CD1c-positive myeloid dendritic cell (primary cell): Measurements from ENCODE around the gene TPSB2.
"Not testable (repeated sequence)": the region's sequence is repeated elsewhere in the genome, so short reads cannot be mapped to it uniquely, and the experiment has no call there.

Source experiments
- DNase-seq: peaks from one replicate; pipeline ENCODE4 v3.0.0-alpha.2; 2016; ENCODE audit errors: extremely low spot score

TPSB2 gene

GRCh38 chr16:1240436-1240835 is 10.5 kb upstream of the TPSB2 start, which contains the start of gene TPSAB1:
TPSAB1 (plus strand) TSS chr16:1240705; CDS start chr16:1240939, 234 bp downstream.
- not testable (repeated sequence) for DNase-seq

GRCh38 chr16:1239575-1239974 is 9.6 kb upstream of the TPSB2 start:
- not testable (repeated sequence) for DNase-seq

GRCh38 chr16:1238909-1239308 is 8.9 kb upstream of the TPSB2 start:
- not testable (repeated sequence) for DNase-seq

- no peak for DNase-seq
Measured at GRCh38 chr16:1237990-1238389, 8.0 kb upstream of the TPSB2 start.

DNA sequence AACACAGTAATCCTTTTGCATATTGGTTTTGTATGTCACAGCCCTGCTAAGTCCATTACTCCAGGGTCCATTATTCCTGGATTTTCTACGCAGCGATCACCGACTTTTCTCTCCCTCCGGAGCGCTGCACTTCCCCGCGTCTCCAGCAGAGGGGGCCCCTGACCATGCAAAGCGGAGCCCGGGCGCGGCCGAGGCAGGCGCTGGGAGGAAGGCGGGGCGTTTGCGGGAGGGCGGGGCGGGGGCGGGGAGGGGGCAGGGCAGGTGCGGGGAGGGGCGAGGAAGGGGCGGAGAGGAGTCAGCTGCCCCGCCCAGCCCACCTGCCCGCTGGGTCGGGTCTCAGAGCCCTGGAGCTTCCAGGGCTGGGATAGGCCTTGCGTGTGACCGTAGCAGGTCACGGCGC is 6.7 kb upstream of the TPSB2 start:
- DNase-seq = not testable (repeated sequence)

DNA sequence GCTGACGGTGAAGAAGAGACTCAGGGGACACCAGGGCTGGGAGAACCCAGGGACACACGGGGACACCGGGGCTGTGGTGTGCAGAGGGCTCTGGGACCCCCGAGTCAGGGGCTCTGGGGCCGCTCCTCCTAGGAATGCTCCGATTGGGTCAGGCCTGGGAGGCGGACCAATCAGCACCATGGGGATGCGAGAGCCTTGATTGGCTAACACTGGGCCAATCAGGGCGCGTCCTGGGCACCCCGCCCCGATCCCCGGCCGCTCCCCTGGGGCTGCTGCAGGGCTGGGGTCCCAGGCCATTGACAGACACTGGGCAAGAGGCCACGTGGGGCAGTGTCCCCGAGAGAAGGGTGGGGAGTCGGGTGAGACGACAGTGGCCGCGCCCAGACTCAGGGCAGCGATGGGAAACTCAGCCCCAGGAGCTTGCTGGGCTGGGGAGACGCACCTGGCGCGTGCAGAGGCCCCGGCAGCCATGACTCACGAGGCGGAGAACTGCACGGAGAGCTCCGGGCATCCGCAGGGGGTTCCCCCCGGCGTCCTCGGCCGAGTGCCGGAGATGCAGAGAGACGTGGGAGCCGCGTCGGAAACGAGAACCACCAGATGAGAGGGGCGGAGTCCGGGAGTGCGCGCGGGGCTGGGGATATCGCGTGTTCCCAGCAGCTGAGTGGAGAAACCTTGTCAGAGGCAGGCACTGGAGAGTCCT is 2.2 kb upstream of the TPSB2 start:
- DNase-seq = not testable (repeated sequence)

DNA sequence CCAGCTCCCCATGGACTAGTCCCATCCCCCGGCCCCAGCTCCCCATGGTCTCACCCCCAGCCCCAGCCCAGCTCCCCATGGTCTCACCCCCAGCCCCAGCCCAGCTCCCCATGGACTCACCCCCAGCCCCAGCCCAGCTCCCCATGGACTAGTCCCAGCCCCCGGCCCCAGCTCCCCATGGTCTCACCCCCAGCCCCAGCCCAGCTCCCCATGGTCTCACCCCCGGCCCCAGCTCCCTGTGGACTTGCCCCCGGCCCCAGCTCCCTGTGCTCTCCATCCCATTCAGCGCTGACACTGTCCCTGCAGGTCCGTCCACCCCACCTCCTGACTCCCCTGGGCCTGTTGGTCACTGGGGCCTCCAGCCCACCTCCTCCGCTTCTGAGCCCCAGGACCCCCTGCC is 1.3 kb upstream of the TPSB2 start:
- not testable (repeated sequence) for DNase-seq

- DNase-seq = not testable (repeated sequence)
Measured at GRCh38 chr16:1230471-1231212, 658 bp upstream of the TPSB2 start.

- DNase-seq = not testable (repeated sequence)
Measured at GRCh38 chr16:1229476-1229875, 508 bp downstream of the TPSB2 start.

DNA sequence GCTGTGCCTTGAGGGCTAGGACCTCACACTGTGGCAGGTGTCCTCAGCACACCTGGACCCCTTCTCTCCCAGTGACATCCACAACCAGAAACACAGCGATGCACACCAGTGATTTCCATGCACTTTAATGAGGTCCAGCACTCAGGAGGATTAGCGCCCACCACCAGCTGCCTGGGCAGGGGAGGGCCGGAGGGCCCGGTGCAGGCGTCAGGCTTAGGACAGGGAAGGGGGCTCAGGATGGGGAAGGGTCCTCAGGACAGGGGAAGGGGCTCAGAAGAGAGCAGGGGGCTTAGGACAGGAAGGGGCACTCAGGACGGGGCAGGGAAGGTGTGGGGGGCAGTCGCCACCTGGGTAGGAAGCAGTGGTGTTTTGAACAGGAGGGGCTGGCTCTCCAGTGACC is 1.8 kb downstream of the TPSB2 start:
- DNase-seq = not testable (repeated sequence)

GRCh38 chr16:1226692-1227091 is 3.3 kb downstream of the TPSB2 start:
- DNase-seq = not testable (repeated sequence)

DNA sequence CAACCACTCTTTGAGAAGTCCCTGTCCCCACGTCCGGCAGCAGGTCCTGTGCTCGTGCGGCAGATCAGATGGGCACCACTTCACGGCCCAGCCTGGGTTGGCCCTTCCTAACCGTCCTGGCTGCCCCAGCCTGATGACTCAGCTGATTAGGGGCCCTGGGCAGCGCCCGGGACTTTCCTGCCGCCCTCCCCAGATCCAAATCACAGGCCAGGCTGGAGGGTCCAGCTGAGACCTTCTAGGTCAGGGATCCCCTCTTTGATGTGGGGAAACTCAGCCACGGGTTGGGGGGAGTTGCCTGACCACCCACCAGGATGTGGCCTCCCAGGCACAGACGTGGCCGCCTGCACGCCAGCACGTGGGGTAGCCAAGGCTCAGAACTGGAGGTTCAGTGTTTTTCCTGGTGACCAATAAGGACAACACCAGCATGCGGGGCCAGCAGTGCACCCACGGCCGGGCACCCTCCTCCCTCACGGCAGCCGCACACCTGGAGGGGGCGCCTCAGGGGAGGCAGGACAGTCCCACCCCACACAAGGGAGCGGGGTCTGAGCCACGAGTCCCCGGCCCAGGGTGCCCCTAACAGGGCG is 4.2 kb downstream of the TPSB2 start:
- DNase-seq = not testable (repeated sequence)

- DNase-seq = no peak
Measured at GRCh38 chr16:1225051-1225451, 4.9 kb downstream of the TPSB2 start, which contains the start of gene TPSG1. TPSG1 (minus strand) TSS chr16:1225268; CDS start chr16:1225252, 16 bp downstream.

GRCh38 chr16:1224558-1224957 is 5.4 kb downstream of the TPSB2 start:
- DNase-seq = no peak

GRCh38 chr16:1223355-1224214 is 6.4 kb downstream of the TPSB2 start:
- DNase-seq = no peak

DNA sequence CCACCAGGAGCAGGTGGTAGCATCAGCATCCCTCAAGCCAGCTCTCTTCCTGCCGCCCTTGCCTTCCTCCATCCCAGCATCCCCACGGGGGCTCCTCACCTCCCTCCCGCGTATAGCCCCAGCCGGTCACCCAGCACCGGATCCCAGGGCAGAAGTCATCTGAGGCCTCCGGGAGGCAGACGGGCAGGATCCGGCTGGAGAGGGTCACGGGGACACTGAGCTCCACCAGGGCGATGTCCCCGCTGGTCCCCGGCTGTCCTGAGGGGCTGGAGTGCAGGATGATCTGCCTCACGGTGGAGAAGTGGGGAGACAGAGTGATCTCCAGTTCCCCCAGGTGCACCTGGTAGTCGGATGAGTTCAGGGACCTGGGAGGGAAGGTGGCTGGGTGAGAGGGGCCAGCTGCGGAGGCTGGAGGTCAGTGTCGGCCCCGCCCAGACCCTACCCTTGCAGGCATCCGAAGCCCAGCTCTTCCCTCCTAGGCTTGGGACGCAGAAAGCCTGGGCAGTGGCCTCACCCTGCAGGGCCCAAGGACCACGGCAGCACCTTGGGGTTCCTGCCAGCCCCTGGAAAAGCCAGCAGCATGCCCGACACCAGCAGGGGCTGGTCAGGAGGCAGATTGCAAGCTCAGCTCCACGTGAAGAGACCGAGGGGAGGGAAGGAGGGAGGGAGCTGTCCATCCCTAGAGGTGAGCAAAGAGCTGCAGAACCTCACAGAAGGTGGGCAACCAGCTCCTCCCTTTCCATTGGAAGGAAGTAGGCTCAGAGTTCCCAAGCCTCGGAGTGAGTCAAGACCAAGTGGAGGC is 7.2 kb downstream of the TPSB2 start:
- DNase-seq = no peak

- DNase-seq = no peak
Measured at GRCh38 chr16:1221628-1222552, 8.1 kb downstream of the TPSB2 start.

DNA sequence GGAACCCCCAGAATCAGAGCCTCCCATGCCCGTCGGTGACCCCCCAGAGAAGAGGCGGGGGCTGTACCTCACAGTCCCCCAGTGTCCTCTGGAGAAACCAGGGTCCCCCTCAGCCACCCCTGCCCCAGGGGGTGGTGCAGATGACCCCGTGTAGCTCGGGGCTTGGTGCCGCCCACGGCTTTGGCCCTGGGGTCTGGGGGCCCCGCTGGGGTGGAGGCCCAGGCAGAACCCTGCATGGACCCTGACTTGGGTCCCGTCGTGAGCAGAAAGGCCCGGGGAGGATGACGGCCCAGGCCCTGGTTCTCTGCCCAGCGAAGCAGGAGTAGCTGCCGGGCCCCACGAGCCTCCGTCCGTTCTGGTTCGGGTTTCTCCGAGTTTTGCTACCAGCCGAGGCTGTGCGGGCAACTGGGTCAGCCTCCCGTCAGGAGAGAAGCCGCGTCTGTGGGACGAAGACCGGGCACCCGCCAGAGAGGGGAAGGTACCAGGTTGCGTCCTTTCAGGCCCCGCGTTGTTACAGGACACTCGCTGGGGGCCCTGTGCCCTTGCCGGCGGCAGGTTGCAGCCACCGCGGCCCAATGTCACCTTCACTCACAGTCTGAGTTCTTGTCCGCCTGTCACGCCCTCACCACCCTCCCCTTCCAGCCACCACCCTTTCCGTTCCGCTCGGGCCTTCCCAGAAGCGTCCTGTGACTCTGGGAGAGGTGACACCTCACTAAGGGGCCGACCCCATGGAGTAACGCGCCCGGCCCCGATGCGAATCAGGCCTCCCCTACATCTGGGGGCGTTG is 8.9 kb downstream of the TPSB2 start:
- no peak for DNase-seq
